Bone marrow (tissue), 2 donors: ENCODE measurements around the gene PAFAH1B2.

Source experiments
- DNase-seq, 2 donors: peaks; one replicate each; lab custom pipeline; 2025; lab: John Stamatoyannopoulos, UW

PAFAH1B2 gene

GRCh38 chr11:117188620-117189081 is 44.6 kb downstream of the PAFAH1B2 start:
- DNase-seq: no peak

DNA sequence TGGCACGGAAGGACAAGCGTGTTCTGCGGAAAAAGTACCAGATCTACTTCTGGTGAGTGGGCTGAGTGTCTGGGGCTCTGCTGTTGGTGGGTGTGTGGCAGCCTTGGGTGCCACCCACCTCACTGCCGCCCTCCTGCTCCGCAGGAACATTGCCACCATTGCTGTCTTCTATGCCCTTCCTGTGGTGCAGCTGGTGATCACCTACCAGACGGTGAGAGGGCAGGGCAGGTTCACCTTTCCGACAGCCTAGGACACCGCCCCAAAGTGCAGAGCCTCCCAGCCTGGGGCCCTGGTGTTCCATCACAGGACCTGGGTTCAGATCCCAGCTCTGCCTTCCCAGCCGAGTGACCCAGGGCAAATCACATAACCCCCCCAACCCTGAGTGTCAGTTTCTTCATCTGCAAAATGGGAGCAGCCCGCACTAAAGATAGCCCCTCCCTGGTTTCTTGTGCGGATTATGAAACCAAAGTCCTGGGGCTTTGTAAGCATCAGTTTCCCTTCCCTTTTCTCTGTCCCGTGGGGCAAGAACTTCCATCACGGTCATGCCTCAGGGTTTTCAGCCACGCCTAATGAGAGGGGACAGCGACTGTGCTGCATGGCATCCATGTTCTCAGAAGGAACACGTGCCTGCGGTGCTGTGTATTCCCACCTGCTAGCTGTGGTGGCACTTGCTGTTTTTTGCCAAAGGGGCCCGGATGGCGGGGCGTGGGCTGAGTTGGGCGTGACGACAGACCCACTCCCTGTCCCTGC is 45.3 kb downstream of the PAFAH1B2 start:
- DNase-seq: no peak

GRCh38 chr11:117189941-117190544 is 46.0 kb downstream of the PAFAH1B2 start:
- DNase-seq: no peak

GRCh38 chr11:117191680-117192400 is 47.8 kb downstream of the PAFAH1B2 start:
- no peak for DNase-seq

DNA sequence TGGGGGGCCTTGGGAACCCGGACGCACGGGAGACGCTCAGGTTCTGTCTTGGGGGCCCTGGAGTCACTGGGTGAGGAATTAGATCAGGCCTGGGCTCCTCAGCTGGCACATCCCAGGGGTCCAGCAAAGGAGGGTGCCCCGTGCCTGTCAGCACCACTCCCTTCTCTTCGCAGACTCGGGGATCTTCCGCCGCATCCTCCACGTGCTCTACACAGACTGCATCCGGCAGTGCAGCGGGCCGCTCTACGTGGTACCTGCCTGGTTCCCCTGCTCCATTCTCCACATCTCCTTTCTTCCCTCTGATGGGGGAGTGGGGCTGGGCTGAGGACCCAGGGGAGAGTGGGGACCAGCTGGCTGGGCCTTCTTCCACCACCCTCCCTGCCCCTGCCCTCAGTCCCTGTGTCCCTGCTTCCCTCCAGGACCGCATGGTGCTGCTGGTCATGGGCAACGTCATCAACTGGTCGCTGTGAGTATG is 48.4 kb downstream of the PAFAH1B2 start:
- no peak for DNase-seq

GRCh38 chr11:117193130-117194020 is 49.3 kb downstream of the PAFAH1B2 start:
- no peak for DNase-seq

- DNase-seq: no peak
Observed at GRCh38 chr11:117194267-117194666, 50.2 kb downstream of the PAFAH1B2 start.

DNA sequence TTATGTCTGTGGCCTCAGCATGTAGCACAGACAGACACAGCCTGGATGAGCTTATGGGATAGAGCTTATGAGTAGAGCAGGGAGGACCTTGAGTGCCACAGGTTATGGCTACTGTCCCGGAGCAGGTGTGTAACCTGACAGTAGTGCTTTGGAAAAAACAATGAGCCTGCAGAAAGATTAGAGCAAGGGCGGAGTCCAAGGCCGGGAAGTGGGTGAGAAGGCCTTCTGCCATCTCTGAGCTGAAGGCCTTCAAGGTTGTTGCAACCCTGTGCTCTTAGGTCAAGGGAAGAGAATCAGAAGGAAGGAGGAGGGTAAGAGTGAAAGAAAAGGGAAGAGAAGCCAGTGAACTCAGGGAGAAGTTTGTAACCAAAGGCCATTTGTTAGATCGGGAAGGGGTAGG is 51.2 kb downstream of the PAFAH1B2 start:
- DNase-seq: no peak

GRCh38 chr11:117195761-117196160 is 51.7 kb downstream of the PAFAH1B2 start:
- no peak for DNase-seq

GRCh38 chr11:117197006-117197405 is 52.9 kb downstream of the PAFAH1B2 start:
- DNase-seq: no peak

- DNase-seq: no peak
Observed at GRCh38 chr11:117197516-117198456, 53.7 kb downstream of the PAFAH1B2 start.

GRCh38 chr11:117198613-117199012 is 54.5 kb downstream of the PAFAH1B2 start:
- no peak for DNase-seq

- DNase-seq: no peak
Observed at GRCh38 chr11:117199053-117199915, 55.2 kb downstream of the PAFAH1B2 start, which contains the start of gene TAGLN. Gene TAGLN, plus strand, starts transcription at chr11:117199370. Its CDS starts 3,644 bp downstream, at chr11:117203014.

- DNase-seq: no peak
Observed at GRCh38 chr11:117199916-117200812, 56.1 kb downstream of the PAFAH1B2 start.

DNA sequence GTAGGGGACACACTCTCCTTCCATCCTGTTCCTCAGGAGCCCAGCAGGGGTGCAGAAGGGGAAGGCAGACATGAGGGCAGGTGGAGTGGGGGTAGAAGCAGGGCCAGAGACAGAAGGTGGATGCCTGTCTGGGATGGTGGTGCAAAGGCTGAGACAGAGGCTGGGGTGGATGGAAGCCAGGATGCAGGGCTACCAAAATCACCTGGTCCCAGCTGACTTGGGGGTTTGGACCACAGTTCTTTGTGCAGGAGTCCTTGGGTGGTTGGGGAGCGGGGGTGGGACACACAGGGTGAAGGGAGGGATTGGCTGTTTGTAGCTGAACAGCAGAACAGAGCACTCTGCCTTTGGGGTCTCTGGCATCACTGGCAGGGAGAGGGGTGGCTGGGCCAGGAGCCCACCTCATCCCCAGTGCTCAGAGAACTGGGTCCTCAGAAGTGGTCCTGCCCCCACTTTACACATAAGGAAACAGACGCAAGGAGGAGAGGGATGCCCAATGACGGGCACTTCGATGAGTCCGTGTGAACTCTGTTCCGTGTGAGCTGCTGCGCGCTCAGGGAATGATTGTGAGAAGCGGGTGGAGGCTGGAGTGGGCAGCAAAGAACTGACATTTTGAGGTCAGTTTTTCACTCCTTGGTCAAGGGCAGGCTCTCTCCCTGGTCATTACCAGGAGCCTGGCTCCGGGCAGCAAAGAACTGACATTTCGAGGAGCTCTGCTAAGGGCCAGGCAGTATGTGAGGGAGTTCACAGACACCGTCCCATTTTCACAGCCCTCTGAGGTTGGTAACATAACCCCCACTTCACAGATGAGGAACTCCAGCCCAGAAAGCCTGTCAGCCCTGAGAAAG is 56.9 kb downstream of the PAFAH1B2 start:
- no peak for DNase-seq

DNA sequence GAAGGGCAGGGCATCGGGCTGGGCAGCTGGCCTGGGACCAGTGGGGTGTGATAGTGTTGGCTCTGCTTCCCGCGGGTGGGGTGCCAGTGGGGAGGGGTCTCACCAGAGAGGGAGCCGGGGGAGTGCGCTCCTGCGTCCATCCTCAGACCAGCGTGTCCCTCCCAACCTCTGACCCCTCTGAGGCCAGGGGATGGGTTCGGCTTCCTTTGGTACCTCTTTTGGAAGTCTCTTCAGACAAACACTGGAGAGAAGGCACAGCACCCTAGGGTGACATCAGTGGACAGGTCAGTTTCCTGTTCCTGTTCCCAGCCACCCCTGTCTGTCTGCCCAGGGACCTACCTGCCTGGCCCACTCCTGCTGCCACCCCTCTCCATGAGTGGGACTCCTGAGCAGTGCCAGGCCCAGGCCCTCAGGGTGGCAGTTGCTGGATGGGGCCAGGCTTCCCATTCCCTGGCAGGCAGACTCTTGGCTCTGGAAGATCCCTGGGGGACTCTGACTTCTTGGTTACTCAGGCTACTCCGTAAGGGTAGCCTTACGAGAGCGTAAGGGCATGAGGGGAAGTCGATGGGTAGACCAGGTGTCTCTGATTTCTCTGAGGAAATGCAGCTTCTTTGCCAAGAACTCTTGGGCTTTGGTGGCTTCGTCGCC is 57.7 kb downstream of the PAFAH1B2 start:
- no peak for DNase-seq
